GM21528 (cell line): Measurements from ENCODE around the gene ELAPOR2.
"Not testable (repeated sequence)": the region's sequence is repeated elsewhere in the genome, so short reads cannot be mapped to it uniquely, and the experiment has no call there.

Experiments used
- ATAC-seq: cut with Tn5 transposase; IDR thresholded peaks from one replicate; pipeline ENCODE4 v1.9.1; 2021; ENCODE audit warnings: mild to moderate bottlenecking, moderate library complexity; ENCODE audit not compliant: unreplicated experiment, low FRiP score

ELAPOR2 gene, protein sequence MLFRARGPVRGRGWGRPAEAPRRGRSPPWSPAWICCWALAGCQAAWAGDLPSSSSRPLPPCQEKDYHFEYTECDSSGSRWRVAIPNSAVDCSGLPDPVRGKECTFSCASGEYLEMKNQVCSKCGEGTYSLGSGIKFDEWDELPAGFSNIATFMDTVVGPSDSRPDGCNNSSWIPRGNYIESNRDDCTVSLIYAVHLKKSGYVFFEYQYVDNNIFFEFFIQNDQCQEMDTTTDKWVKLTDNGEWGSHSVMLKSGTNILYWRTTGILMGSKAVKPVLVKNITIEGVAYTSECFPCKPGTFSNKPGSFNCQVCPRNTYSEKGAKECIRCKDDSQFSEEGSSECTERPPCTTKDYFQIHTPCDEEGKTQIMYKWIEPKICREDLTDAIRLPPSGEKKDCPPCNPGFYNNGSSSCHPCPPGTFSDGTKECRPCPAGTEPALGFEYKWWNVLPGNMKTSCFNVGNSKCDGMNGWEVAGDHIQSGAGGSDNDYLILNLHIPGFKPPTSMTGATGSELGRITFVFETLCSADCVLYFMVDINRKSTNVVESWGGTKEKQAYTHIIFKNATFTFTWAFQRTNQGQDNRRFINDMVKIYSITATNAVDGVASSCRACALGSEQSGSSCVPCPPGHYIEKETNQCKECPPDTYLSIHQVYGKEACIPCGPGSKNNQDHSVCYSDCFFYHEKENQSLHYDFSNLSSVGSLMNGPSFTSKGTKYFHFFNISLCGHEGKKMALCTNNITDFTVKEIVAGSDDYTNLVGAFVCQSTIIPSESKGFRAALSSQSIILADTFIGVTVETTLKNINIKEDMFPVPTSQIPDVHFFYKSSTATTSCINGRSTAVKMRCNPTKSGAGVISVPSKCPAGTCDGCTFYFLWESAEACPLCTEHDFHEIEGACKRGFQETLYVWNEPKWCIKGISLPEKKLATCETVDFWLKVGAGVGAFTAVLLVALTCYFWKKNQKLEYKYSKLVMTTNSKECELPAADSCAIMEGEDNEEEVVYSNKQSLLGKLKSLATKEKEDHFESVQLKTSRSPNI

DNA sequence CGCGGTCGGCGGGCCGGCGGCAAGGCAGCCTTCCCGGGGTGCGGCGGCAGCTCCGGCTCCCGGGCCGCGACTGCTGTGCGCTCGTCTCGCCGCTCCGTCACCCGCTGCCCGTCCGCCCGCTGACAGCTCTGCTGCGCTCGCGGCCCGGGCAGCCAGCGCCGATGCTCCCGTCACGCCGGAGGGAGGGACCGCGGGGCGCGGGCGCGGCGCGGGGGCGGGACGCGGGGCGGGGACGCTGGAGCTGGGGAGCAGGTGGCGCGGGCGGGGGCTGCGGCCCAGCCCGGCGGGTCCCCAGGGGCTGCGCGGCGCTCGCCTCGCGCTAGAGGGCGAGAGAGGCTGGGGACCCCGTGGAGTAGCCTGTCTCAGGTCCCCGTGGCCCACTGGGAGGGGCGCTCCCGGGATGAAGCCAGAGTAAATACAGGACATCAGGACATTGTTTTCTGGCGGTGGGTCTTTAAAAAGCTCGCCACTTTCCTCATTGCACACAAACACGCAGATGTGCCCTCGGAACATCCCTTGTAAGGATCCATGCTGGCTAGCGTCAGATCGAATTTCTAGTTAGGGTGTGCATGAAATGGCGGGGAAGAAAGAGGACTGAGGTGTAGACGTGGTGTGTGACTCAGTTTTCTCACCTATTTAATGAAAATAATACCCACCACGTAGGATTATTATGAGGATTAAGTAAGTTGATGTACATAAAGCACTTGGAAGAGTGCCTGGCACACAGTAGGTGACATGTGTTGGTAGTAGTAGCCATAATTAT, at the start of gene ELAPOR2:
Gene ELAPOR2 (minus strand): TSS at position 130 of the 763 bp plus-strand sequence. CDS start 141 bp downstream, outside the sequence.
- peak; percentile 96 for ATAC-seq

DNA sequence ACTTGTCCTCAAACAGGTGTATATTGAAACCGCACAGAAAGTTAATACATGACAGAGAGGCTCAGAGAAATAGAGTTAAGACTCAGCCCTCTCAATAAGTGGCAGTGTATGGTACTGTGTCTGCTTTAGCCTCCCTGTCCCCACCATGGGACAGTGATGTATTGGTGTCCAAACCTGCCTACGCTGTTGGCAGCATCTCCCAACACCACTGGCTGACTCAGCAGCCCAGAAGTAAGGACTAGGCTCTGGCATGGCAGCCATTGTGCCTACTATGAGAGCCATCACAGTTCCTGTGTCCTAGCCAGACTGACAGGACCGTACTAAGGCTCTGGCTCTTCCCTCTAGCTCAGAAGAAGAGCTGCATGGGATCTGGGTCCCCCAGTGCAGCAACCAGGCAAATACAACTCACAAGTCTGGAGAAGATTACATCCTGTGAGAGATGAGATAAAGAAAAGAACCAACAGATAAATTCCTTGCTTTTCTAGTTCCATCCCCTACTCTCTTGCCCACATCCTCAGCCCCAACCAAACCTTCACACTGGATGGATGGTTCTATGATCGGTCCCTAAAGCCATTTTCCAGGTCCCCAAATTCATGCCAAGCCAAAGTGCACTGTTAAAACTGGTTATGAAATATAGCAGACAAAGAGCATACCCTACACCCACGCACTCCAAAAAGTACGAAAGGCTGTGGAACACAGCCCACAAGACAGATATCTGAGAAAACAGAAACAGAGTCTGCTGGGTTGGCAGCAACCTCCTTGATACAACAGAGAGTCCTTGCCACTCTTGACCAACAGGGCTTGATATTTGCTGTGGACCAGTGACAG, 48.7 kb upstream of the ELAPOR2 start:
- no peak for ATAC-seq

DNA sequence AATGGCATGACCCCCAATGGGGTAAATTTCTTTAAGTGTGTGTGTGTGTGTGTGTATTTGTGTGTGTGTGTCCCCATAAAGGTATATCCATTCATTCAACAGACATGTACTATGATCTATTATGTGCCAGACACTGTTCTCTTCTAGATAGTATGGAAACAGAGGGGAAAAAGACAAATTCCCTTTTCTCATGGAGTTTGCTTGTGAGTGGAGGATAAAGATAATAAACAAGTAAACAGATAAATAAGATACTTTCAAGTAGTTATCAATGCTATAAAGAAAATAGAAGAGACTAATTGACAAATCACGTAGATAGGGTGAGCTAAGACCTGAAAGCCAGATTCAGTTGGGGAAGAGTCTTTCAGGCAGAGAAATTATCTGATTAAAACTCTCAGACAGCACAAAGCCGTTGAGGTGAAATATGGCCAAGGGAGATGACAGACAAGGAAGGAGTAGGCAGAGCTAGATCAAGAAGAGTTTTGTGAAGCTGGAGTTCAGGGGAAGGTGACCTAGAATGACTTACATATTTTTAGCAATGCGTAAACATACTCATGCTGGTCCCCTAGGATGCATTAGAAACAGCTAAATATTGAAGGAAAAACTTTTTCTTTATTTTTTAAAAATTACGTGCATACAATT, 47.6 kb upstream of the ELAPOR2 start:
- ATAC-seq = no peak

DNA sequence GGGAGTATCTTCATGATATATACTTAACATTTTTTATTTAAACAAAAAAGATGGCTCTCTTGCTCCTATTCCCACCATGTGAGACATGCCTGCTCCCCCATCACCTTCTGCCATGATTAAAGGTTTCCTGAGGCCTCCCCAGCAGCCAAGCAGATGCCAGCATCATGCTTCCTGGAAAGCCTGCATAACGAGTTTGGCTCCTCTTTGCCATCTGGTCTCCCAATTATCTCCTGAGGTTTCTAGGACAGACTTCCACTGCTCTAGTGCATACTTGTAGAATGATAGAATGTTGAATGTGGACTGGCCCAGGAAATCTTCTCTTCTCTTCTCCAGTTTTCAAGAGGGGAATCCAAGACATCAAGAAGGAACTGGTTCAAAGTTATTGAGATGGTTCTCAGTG, 45.9 kb upstream of the ELAPOR2 start:
- ATAC-seq = no peak

DNA sequence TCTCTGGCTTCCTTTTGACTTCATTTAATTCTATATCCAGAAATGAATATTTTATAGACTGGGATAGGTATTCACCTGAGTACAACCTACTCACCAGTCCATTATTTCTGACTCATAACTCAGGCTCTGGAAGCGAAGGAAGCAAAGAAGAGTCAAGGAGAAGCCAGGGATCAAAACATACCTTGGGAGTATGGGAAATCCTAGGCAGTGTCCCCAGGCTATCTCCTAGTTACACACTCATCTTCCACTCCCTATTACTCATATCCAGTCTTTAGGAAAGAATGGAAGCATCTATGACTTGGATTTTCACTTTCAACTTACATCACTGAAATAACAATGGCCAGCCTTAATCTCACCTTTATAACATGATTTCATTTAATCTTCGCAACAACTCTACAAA, 40.9 kb upstream of the ELAPOR2 start:
- no peak for ATAC-seq

DNA sequence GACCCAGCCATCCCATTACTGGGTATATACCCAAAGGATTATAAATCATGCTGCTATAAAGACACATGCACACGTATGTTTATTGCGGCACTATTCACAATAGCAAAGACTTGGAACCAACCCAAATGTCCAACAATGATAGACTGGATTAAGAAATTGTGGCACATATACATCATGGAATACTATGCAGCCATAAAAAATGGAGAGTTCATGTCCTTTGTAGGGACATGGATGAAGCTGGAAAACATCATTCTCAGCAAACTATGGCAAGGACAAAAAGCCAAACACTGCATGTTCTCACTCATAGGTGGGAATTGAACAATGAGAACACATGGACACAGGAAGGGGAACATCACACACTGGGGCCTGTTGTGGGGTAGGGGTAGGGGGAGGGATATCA, 37.9 kb upstream of the ELAPOR2 start:
- ATAC-seq = not testable (repeated sequence)

DNA sequence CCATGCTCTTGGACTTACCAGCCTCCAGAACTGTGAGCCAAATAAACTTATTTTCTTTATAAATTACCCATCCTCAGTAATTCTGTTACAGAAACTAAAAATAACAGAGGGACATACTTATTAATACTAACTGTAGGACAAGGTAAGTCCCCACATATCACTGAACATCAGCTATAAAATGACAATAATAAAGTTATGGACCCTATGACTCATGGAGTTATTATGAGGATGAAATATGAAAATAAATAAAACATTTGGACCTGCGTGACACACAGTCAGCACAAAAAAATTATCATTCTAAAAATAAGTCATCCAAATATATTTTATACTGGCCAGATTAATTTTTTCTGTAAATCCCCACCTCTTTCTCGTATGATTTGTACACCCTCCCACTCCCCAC, 34.9 kb upstream of the ELAPOR2 start:
- no peak for ATAC-seq

DNA sequence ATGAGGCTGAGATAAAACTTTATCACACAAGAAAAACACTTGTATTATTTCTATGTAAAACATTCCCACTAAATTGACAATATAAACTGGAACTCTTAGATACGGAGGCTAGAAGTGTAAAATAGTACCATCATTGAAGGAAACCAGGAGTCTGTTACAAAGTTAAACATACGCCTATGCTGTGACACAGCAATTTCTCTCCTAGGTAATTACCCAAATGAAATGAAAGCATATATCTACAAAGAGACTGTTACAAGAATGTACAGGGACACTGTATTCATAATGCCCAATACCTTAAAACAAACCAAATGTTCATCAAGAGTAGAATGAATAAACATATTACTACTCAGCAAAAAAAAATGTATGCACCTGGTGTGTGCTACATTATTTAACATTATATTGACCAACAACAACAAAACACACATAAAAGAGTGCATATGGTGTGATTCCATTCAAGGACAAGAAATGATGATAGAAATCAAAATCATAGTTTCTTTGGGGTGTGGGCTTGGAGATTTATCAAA, 33.2 kb upstream of the ELAPOR2 start:
- ATAC-seq = no peak

DNA sequence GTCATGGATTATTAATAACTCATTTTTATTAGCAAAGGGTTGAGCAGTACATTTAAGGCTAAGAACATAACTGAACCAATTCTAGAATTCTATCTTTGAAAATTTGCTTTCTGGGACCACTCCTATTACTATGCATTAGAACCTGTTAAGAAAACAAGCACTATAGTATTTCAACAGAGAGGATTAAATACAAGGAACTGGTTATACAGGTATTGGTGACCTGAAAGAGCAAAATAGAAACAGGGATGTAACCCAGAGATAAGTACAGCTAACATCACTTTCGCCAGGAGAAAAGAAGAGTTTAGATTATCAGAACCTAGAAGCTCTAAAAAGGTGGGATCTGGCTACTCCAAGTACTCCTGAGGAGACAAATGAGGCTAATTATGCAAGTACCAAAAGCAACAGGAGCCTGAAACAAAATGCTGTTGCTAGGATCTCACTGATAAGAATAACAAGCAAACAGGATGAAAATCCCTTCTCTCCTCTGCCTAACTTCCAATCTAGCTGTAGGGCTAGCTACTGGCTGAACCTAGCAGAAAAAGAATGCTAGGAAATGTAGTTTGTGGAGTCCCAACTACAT, 32.1 kb upstream of the ELAPOR2 start:
- ATAC-seq = no peak

DNA sequence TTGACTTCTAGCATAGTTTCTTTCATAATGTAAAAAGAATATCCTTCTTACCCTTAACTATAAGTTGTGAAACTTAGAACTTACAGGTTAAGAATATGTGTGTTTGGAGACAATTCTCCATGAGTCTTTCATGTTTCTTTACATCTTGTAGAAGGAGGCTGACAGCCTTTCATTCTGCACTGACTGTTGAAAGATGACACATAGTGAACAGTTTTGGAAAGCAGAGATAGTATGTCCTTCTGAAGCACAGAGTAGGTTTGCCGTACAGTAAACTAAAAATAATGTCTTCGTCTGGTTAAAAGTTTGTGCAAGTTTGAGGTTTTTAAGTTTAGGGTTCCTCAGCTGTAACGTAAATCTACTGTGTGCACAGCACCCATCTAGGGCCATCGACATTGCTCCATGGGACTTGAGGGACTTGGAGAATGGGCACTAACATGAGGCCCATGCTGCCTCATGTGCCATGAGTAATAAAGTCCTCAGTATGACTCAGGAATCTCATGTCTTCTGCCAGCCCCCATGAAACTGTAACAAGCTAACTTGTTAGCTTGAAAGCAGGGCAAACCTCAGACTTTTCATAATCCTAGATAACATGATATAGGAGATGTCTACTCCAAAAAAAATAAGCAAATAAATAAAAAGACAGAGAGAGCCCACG, 24.5 kb upstream of the ELAPOR2 start:
- ATAC-seq = no peak

DNA sequence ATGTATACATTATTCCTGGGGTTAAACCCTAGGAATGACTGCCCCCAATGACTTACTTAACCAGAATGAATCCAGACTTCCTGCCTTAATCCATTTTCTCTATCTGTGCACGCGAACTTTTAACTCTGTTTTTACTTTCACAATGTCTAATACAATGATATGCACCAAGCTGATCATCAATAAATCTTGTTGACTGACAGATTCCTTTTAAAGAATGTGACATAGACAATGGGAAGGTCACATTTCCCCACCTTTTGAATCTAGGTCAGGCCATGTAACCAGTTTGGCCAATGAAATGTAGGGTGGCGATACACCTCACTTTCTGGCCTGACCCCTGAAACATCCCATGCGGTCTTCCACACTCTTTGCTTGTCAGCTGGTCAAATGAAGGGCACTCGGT, 23.2 kb upstream of the ELAPOR2 start:
- ATAC-seq = no peak

DNA sequence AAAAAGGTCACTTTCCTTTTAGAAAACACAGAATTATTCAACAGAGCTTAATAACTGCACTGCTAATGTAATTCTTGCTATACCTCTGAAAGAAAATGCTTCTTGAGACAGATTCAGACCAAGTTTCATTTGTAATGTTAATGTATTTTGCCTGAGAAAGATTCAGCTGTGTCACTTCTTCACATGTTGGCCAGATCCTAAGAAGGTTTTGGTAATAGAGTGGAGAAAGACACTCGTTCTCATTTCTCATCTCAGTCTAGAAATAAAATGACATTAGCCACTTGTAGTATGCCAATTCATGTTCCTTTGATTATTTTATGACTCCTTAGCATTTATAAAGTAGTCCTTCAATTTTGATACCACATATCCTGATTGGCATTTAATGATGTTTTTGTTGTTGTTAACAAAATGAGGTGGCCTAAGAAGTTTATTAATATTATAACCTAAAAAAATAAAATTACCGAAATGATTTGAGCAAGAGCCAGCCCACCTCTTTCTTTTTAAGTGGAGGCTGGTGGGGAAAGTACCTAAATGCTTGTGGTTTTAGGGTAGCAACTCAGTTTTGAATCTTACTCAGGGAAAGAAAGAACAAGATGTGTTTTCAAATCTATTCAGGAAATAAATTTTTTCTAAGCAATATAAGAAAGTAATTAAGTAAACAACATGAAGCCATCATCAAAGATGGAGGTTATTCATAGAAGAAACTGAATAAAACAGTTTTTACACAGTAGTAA, 16.4 kb upstream of the ELAPOR2 start:
- peak; percentile 88 for ATAC-seq

DNA sequence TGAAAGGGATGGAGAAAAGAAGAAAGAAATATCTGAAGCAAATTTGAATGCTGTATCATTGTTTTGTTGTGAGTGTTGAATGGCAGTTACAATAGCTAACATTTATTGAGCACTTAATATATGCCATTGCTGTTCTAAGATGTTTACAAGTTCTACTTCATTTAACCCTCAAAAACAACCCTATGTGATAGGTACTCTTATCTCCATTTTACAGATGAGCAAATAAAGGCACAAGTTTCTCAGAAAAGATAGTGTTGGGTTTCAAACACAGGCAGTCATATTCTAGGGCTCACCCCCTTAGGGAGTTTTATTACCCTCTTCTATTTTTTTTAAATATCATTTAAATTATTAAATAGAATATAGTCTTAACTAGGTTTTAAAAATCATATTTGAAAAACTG, 8.3 kb upstream of the ELAPOR2 start:
- no peak for ATAC-seq

DNA sequence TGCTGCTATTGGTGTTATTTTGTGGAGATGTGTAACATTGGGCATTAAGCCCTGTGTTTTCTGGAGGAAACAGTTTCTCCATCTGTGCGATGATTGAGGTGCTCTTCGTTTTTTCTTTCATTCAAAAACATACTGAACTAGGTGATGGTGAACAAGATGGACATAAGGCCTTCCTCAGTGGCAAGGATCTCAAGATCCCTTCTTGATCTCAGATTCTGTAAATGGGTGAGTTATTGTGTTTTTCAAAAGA, 759 bp upstream of the ELAPOR2 start:
- no peak for ATAC-seq

DNA sequence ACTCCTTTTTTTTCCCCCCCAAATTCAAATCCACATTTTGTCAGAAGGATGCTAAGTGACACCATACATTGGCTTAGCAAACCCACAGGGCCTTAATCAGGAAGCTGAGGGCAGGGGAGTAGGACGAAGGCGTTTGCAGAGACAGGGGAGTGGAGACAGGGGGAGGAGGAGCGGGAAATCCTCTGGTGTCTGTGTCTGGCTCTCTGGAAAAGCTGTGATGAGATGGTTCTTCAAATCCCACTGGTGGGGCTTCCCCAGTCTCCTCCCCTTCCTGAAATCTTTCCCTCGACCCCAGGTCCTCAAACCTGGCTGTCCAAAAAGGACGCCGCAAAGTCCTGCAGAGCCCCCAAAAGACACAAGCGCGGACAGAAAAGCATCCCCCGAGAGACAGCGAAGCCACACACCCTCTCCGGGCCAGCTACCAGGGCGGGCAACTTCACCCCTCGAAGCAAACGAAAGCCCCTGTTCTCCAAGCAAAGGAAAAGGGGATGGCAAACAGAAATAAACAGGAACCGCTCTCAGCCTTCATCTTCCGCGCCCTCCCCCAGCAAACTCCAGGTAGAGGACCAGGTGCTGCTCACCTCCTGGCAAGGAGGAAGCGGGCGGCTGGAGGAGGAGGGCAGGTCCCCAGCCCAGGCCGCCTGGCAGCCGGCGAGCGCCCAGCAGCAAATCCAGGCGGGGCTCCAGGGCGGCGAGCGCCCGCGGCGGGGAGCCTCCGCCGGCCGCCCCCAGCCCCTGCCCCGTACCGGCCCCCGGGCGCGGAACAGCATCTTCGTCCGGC, 520 bp downstream of the ELAPOR2 start:
- peak; percentile 64 for ATAC-seq

DNA sequence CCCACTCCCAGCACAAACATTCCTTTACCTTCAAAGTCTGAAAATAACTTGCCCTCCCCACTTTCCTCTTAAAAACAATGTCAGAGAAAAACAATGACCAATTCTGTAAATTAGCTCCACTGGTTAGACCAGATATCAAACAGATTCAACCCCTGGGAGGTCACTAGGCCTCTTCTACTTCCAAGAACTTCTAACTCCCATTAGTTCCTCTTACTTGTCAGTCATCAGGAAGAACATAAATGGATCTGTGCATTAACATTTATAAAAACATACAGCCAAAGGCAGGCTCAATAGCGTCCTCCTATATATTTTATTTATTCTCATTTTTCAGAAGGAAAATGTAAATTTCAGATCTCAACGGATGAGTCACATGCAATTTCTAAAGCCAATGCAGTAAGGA, 2.2 kb downstream of the ELAPOR2 start:
- no peak for ATAC-seq

DNA sequence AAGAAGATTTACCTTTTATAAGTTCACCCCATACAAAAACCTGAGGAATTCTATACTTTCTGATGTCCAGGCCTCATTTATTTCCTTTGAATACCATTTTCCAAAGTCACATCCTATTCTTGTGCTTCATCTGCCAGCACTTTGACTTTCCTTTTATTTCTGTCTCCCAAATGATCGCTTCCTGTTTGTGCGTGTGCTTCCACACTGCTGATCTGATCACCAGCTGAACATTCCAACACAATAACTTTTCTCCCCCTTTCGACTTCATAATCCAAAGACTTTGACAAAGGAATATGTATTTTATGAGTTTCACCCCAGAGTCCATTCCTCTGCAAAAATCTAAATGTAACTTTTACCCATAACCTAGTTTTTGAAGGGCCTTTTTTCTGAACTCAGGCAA, 3.1 kb downstream of the ELAPOR2 start:
- ATAC-seq = no peak
